Stimulated activated naive CD4-positive, alpha-beta T cell (primary cell): ENCODE measurements around the gene DACH2.

Experiments used
- DNase-seq, 6 experiments: peaks; one replicate each; lab custom pipeline; 2025; lab: John Stamatoyannopoulos, UW

DACH2 gene

DNA sequence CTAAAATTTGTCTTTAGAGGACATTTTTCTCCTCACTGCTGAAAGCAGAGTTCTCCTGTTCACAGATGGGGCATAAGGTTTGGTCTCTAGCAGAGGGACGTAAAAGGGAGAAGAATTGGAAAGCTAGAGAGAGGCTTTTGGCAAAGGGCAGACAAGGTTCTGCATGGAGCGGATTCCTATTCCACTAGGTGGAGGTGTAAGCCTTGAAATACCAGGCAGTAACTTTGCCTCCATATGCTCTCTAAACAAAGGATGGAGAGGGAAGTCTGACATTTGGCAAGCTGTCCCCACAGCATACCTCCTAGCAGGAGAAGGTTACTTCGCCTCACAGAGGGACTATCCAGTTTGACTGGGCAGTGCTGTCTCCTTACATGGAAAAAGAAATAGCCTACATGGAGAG is 174.7 kb downstream of the DACH2 start:
- DNase-seq, result no peak

DNA sequence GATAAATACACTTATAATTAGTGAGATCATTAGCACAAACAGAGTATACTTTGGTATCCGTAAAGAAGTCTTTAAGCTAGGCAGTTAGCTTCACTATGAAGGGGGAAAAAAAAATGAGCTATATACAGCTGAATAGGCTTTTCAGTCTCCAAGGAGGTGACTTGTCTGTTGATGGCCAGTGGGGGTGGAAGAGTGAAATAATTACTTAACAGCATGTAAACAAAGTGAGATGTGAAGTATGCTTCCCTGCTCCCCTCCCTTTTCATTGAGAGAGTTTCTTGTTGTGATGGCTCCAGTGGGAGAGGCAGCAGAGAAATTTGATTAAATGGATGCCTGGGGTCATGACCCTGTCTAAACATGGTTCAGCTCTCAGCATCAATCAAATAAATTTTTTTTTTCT is 180.9 kb downstream of the DACH2 start:
- no peak for DNase-seq

- DNase-seq, result no peak
These were observed 200.4 kb downstream of the DACH2 start for GRCh38 chrX:86348669-86349068.

DNA sequence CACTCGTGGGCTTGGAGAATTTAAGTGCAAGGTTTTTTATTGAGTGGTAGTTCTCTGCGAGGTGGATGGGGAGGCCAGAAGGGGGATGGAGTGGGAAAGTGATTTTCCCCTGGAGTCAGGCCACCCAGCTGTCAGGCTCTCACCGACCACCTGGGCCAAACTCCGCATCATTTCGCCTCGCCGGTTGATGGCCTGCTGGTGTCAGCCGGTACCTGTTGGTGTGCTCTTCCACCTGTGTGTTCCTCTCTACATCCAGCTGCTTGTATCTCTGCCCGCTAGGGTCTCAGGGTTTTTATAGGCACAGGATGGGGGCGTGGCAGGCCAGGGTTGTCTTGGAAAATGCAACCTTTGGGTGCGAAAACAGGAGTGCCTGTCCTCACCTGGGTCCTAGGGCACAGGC is 200.9 kb downstream of the DACH2 start:
- DNase-seq, result no peak

DNA sequence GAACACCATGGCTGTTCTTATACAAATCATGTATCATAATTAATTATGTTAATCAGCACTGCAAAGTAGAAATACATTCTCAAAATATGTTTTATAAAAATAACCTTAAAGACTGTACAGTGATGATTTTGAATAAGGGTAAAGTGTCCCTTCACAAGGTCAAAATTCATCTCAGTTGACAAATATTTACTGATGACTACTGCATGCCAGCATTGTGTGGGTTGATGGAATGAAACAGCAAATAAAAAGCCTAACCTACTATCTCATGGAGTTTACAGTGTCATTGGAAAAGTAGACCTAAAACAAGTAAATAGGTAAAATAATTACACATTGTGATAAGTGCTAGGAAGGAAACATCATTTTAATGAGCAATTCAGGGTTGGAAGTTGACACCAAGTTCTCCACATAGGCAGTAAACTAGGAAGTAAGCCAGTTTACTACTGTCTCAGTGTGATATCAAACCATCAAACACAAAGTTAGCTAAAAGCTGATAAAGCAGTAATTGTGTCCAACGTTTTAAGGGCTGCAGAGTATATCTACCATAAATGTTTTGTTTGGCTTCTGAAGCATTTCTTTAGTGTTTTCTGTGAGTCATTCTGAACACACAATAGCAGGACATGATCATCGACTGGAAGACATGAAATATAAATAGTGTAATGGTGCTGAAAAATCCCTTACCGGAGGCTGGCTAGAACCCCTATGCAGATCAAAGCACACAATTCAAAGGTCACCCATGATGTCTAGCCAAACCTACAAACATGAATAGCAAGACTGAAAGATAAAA is 221.8 kb downstream of the DACH2 start:
- DNase-seq, result no peak

GRCh38 chrX:86370927-86371326 is 222.7 kb downstream of the DACH2 start:
- no peak for DNase-seq

DNA sequence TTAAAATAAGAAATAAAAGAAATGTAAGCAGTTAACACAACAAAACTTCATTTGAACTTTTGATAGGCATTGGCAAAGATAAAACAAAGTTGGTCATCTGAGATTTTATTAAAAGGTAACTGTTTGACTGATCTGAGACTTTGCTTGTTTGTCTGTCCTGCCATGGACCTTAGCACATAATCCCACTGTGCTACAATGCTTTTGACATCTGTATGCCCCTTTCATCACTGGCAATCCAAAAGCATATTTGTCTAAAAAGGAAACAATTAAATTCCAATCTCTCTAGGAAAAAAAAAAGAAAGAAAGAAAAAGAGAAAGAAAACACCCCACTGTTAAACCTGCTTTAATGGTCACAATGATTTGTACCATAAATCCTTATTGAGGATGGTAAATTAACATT is 231.0 kb downstream of the DACH2 start:
- DNase-seq, result no peak

GRCh38 chrX:86383681-86384540 is 235.7 kb downstream of the DACH2 start:
- no peak for DNase-seq

DNA sequence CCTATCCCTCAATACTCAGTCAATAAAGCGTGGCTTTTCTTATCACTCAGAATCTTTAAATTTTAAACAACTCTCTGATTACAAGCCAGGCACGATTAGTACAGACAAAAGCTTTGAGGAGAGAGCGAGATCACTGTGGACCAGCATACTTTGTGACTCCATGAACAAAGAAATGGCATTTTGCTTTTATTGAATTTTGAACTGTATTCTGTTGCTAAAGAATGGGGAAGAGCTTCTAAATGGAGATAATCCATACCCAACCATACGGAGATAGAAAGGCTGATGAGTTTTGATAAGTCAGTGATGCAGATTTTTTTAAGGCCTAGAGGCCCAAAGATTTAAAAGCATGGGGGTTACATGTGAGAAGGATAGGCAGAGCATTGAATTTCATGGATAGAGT is 259.1 kb downstream of the DACH2 start:
- DNase-seq, result no peak

- no peak for DNase-seq
These were observed 273.5 kb downstream of the DACH2 start for GRCh38 chrX:86421771-86422170.

GRCh38 chrX:86436116-86436515 is 287.9 kb downstream of the DACH2 start:
- DNase-seq, result no peak

DNA sequence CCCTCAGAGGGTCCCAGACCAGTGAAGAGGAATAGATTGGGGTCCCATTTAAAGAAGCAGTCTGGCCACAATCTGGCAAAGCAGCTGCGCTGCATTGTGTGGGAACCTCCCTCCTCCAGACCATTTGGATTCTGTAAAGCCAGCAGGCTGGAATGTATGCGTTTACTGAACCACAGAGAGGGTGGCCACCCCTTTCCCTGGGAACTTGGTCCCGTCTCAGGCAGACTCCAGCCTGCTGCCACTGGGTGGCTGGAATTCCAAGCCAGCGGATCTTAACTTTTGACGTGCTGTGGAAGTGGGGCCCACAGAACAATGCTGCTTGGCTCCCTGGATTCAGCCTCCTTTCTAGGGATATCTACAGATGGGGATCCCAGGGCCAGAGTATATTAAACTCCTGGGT is 307.2 kb downstream of the DACH2 start:
- DNase-seq, result no peak

DNA sequence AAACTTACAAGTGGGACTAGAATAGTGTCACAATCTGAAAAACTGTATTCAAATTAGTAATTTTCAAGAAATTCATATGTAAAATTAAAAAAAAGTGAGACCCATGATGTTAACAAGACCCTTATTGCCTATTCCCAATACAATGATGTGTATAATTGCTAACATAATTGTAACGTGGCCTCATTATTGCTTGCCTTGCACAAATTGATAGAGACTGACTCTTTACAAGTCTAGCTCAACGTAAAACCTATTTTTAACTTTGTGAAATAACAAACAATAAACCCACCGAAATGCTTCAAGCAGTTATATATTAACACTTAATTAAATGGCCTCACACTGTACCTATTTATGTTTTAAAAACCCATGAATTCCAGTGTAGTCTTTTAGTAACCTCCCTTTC is 312.5 kb downstream of the DACH2 start:
- no peak for DNase-seq

GRCh38 chrX:86504297-86504696 is 356.0 kb downstream of the DACH2 start:
- DNase-seq, result no peak

GRCh38 chrX:86507331-86507730 is 359.1 kb downstream of the DACH2 start:
- DNase-seq, result no peak

GRCh38 chrX:86579777-86580176 is 431.5 kb downstream of the DACH2 start:
- DNase-seq, result no peak

GRCh38 chrX:86604607-86605006 is 456.4 kb downstream of the DACH2 start:
- DNase-seq, result no peak

- DNase-seq, result no peak
These were observed 548.7 kb downstream of the DACH2 start for GRCh38 chrX:86696951-86697350.

DNA sequence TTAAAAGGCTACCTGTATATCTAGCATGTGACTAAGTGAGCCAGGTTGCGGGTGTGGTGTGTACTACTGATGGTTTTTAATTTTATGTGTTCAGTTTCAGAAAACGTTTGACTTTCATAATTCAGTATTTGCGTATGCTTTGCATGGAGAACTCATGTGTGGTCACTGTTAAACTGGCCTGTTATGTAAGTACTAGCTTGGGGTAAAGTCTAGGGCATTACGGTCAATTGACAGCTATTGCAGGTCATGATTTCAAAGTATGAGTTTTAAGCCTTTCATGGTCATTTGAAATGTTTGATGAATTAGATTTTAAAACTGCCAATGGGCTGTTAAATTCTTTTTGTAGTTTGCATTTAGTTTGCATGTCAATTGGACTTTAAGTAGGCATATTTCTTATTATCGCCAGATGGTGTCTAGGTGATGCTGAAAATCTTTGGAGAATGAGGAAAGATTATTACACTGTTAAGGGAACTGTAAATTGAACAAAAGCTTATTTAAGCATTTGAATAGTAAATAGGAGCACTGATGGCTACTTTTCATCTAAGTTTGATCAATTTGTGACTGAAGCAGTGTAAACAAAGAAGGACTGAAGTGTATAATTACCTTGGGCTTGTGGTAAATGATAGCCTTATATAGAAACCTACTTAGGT is 563.4 kb downstream of the DACH2 start:
- no peak for DNase-seq

DNA sequence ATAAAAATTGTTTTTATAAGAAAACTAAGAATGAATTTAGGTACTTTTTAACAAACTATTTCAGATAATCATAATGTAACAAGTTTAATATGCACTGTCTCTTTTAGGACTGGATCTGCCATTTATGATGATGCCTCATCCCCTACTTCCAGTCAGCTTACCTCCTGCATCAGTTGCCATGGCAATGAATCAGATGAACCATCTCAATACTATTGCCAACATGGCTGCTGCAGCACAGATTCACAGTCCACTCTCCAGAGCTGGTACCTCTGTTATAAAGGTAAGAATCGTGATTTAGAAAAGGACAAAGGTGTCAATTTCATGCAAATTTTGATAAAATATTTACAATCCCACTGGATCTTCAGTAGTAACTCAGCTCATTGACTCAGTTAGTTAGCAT is 566.2 kb downstream of the DACH2 start:
- DNase-seq, result no peak

- DNase-seq, result no peak
These were observed 576.0 kb downstream of the DACH2 start for GRCh38 chrX:86724277-86724676.

- no peak for DNase-seq
These were observed 598.8 kb downstream of the DACH2 start for GRCh38 chrX:86747091-86747490.

DNA sequence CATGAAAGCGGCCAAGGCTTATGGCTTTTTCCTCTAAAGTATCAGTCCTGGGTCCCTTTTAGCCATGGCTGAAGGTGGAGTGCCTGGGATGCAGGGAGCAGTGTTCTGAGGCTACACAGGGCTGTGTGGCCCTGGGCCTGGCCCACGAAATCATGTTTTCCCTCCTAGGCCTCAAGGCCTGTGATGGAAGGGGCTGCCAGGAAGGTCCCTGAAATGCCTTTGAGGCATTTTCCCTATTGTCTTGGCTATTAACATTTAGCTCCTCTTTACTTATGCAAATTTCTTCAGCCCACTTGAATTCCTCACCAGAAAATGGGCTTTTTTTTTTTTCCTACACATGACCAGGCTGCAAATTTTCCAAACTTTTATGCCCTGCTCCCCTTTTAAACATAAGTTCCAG is 657.0 kb downstream of the DACH2 start:
- DNase-seq, result no peak
